ENCODE data around the gene FAM217A. TPM values are rescaled to one million over a fixed set of nuclear protein-coding genes. Genes with fewer than 3 reads are reported as not detected.
A peak's percentile ranks its signal among the peaks of the same experiment; 100 is the strongest.

FAM217A gene
- total RNA-seq, 1 donor from 2014 or later = not detected

- H3K36me3 ChIP-seq (ENCODE audit: control insufficient read depth, insufficient read depth, low read length) = no peaks in the 10 kb centered on the region
- DNase-seq (ENCODE audit: low read depth) = no peak
- H3K27me3 ChIP-seq (ENCODE audit: control insufficient read depth, insufficient read depth, low read length) = no peaks in the 10 kb centered on the region
- no peak for TF ChIP-seq CTCF (IDR thresholded peaks at IDR 0.05; ENCODE audit: insufficient read depth, low read length, poor library complexity, severe bottlenecking)
- peak overlapping the region; percentile 61 for H3K4me3 ChIP-seq (ENCODE audit: low read depth, low read length)
Measured at GRCh38 chr6:4018924-4019236, 60.1 kb downstream of the FAM217A start.

Other genes starting within 250 kb of the FAM217A start
- gene FAM50B, start 229.8 kb downstream of the FAM217A start, total RNA-seq = 8.6 and 8.7 TPM in 2 replicates
- gene ECI2, start 56.4 kb upstream of the FAM217A start, total RNA-seq = 40.7 and 43.4 TPM in 2 replicates

All from kidney epithelial cell (primary cell).